ENCODE measurements around the gene ZFP36L2. TPM values are rescaled to one million over a fixed set of nuclear protein-coding genes. Genes with fewer than 3 reads are reported as not detected.

ZFP36L2 gene
- polyA plus RNA-seq, 3 donors = 90.2 to 103 (median 96.0) TPM

GRCh38 chr2:43227830-43228281 lies 1.4 kb upstream of the ZFP36L2 start:
- no peak for DNase-seq (ENCODE audit: extremely low read depth in 1 of 11, low read depth in 9 of 11, low spot score in 4 of 11)

GRCh38 chr2:43226955-43227829 lies 786 bp upstream of the ZFP36L2 start:
- DNase-seq (ENCODE audit: extremely low read depth in 1 of 11, low read depth in 9 of 11, low spot score in 4 of 11) = peak in 5 of 11 donors; percentile 65 to 77 (median 73)

DNA sequence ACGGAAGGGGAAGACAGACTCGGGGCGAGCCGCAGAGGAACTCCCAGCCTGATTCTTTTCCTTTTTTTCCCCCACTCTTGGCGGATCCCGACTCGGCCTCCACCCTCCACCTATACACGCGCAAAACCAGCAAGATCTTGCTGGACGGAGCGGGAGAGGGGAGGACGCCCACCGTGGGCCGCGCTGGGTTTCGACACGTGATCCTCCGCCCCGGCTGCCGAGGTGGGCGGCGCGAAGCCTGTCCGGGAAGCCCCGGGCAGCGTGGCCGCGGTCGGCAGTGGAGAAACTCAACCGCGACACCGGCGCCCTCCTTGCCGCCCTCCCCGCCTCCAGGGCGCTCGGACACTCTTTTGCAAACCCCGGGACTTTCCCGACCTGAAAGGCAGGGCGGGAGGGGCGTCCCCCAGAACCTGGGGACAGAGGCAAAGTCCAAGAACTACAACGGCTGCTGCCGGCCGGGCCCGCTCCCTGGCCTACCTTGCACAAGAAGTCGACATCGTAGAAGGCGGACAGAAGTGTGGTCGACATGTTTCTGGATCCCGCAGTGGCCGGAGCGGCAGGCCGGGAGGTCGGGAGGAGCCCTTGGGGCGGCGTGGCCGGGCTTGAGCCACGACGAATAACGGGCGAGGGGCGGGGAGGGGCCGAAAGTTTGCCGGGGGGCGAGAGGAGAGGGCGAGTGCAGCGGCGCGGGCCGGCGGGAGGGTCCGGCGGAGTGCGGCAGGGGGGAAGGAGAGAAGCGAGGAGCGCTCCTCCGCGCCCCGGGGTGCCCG lies 433 bp downstream of the ZFP36L2 start:
- DNase-seq (ENCODE audit: extremely low read depth in 1 of 11, low read depth in 9 of 11, low spot score in 4 of 11) = peak in 4 of 11 donors; percentile 51 to 68 (median 66)

- peak in 3 of 11 donors; percentile 28 to 40 (median 39) for DNase-seq (ENCODE audit: extremely low read depth in 1 of 11, low read depth in 9 of 11, low spot score in 4 of 11)
These were observed 1.2 kb downstream of the ZFP36L2 start for GRCh38 chr2:43225093-43225787.

- no peak for DNase-seq (ENCODE audit: extremely low read depth in 1 of 11, low read depth in 9 of 11, low spot score in 4 of 11)
These were observed 1.8 kb downstream of the ZFP36L2 start for GRCh38 chr2:43224571-43225092.

GRCh38 chr2:43224131-43224570 lies 2.3 kb downstream of the ZFP36L2 start:
- peak in 4 of 11 donors; percentile 67 to 78 (median 70) for DNase-seq (ENCODE audit: extremely low read depth in 1 of 11, low read depth in 9 of 11, low spot score in 4 of 11)

DNA sequence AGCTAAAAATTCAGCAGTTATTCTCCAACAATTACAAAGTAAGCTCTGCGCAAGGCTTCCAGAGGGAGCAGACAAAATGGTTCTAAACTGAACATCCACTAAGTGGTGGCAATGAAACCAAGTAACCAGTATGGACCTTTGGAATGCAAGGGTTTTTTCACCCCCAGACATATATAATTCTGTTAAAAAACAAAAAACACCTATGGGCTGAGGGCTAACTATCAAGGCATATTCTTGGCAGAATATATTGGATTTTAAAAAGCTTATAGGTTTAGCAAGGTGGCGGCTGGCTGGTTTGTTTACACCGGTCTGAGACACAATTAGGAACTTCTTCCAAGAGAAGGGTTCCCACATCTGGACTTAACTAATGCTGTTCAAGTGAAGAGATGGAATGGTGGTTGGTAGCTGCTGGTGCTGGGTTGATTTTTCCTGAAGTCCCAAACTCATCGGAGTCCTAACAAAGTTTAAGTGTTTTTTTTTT lies 2.8 kb downstream of the ZFP36L2 start:
- DNase-seq (ENCODE audit: extremely low read depth in 1 of 11, low read depth in 9 of 11, low spot score in 4 of 11) = no peak

DNA sequence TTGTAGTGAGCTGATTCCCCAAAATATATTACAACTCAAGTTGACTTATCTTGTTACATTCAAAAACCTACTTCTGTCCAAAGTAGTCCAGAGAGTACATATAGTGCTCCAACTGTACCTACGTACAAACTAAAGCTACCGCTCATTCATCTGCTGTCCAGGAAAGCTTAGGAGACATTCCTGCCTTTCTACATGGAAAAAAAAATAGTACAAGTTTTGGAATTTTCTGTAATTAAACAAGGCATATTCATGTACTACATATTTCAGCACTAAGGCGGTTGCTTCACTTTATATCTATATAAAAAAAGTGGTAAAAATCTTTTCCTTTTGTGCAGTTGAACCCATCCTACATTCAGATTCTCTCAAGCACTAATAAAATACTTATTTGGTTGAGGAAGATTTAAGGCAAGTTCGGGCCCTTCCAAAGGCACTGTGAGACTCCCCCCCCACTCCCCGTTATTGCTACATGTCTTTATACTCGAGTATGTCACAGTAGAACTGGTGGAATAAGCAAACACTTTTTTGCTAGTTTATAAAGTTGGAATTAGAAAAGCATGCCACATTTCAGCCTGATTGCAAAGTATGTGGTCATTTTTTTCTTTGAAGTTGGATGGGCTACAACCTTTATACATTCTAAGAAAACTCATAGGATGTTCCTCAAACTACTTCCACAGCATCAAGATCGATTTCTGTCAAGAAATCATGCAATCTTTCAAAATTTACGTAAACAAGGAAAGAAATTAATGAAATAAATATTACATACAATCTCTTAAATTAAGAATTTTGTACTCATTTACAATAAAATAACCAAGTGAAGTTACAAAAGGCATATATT lies 3.7 kb downstream of the ZFP36L2 start:
- no peak for DNase-seq (ENCODE audit: extremely low read depth in 1 of 11, low read depth in 9 of 11, low spot score in 4 of 11)

- DNase-seq (ENCODE audit: extremely low read depth in 1 of 11, low read depth in 9 of 11, low spot score in 4 of 11) = peak in 8 of 11 donors; percentile 83 to 93 (median 92)
These were observed 4.5 kb downstream of the ZFP36L2 start for GRCh38 chr2:43221763-43222474.

- DNase-seq (ENCODE audit: extremely low read depth in 1 of 11, low read depth in 9 of 11, low spot score in 4 of 11) = peak in 8 of 11 donors; percentile 85 to 94 (median 92)
These were observed 5.2 kb downstream of the ZFP36L2 start for GRCh38 chr2:43221124-43221762.

- DNase-seq (ENCODE audit: extremely low read depth in 1 of 11, low read depth in 9 of 11, low spot score in 4 of 11) = no peak
These were observed 5.7 kb downstream of the ZFP36L2 start for GRCh38 chr2:43220760-43221123.

GRCh38 chr2:43220229-43220751 lies 6.1 kb downstream of the ZFP36L2 start:
- DNase-seq (ENCODE audit: extremely low read depth in 1 of 11, low read depth in 9 of 11, low spot score in 4 of 11) = no peak

DNA sequence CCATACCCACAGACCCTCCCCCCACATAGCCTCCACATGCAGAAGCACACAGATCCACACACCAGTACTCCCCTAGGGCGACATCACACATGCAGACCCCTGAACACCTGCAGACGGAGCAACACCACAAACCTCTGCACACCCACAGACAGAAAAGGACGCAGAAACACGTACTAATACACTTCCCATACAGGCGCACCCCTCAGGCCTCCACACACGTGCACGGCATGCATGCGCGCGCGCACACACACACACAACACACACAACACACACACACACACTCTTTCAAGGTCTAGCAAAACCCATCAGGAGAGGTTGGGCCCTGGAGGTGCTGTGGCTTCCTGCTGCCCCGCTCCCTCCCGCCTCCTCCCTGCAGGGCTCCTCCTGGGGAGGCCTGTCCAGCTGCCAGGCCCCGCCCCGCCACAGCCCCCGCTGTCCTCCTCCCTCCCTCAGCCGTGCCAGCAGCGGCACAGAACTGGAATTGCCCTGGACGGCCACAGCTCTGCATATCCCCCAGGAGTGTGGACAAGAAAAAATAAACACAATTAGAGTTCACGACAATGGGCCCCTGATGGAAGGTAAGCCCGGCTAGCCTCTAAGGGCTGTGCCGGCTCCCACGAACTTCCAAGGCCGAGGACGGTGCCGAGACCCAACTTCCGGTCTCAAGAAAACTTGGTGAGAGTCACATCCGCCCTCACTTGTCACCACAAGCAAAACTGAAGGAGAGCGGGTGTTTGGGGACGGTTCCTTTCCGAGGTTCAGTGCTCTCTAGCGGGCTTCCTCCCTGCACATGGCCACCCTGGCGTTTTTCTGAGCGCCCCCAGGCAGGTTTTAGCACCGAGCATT lies 6.8 kb downstream of the ZFP36L2 start:
- peak in 3 of 11 donors; percentile 54 to 64 (median 63) for DNase-seq (ENCODE audit: extremely low read depth in 1 of 11, low read depth in 9 of 11, low spot score in 4 of 11)

DNA sequence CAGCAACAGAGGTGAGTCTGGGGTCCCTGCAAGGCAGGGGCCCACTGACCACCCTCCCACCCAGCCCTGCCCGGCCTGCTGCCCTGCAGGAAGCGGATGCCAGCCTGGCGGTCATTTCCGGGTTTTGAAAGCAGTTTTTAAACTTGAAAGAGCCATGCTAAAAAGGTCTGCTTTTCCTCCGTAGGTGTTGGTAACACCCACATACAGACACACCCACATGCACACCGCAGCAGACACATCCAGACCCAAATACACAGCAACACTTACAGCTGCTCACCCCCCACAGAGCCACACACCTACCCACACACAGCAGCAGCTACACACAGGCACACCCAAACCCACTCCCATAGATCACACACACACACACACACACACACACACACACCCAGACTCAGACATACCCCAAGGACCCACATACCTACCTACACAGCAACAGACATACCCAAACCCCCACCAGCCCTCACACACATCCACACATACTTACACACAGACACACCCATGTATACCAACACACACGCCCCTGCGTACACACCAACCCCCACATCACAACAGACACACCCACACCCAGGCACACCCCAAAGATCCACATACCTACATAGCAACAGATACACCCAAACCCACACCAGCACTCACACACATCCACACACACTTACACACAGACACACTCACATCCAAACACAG lies 7.6 kb downstream of the ZFP36L2 start:
- DNase-seq (ENCODE audit: extremely low read depth in 1 of 11, low read depth in 9 of 11, low spot score in 4 of 11) = no peak

DNA sequence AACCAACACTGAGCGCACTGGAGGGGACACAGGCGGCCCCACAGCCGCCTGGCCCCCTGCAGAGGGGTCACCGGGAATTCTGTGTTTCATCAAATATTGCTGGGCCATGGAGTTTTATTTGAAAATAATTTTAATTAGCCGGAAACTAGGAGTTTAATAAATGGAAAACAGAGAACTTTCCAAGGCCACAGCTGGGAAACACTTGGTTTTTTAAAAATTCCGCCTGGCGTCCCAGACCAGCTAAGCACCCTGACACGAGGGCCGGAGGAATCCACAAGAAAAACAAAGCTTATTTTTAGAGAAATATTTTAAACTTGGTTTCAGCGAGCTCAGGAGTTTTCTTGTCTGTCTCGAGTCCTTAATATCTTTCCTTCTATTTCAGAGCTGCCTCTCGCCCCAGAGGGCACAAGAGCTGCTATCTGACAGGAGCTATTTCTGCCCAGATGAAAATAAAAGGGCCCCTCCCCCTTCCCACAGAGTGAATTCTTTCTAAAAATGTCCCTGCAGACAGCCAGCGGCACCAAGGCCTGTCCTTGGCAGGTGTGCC lies 8.2 kb downstream of the ZFP36L2 start:
- peak in 1 of 11 donors; percentile 53 for DNase-seq (ENCODE audit: extremely low read depth in 1 of 11, low read depth in 9 of 11, low spot score in 4 of 11)

Data from renal cortex interstitium (tissue), 11 donors.